ENCODE results near the gene C4BPB. TPM values are rescaled to one million over a fixed set of nuclear protein-coding genes. Genes with fewer than 3 reads are reported as not detected.

The C4BPB gene
- total RNA-seq, 1 donor from 2014 or later: not detected

- Histone ChIP-seq H3K9ac (ENCODE audit: low read depth in 1 of 3, low read length in 3 of 3) (no peak overlapping the region), H3K4me1 (ENCODE audit: control insufficient read depth in 3 of 3, insufficient read depth in 3 of 3, low read length in 3 of 3) (peaks cover 0 to 4% (median 3%) of the 10 kb centered on the region in 3 donors), H3K27ac (ENCODE audit: low read depth, low read length) (no peak overlapping the region), H3K9me3 (ENCODE audit: control insufficient read depth in 3 of 3, low read length in 3 of 3) (no peaks in the 10 kb centered on the region), H3K4me3 (ENCODE audit: low read length in 3 of 3) (no peak overlapping the region), H3K36me3 (ENCODE audit: control insufficient read depth in 3 of 3, insufficient read depth in 3 of 3, low read length in 3 of 3) (no peaks in the 10 kb centered on the region), H3K27me3 (ENCODE audit: control insufficient read depth in 3 of 3, insufficient read depth in 3 of 3, low read length in 3 of 3) (no peaks in the 10 kb centered on the region)
Measured at GRCh38 chr1:207091200-207091908, 2.7 kb downstream of the C4BPB start.

GRCh38 chr1:207093944-207094343 is 5.3 kb downstream of the C4BPB start:
- H3K4me3 ChIP-seq (ENCODE audit: low read length in 3 of 3): no peak overlapping the region
- no peaks in the 10 kb centered on the region for H3K27me3 ChIP-seq (ENCODE audit: control insufficient read depth in 3 of 3, insufficient read depth in 3 of 3, low read length in 3 of 3)
- no peaks in the 10 kb centered on the region for H3K9me3 ChIP-seq (ENCODE audit: control insufficient read depth in 3 of 3, low read length in 3 of 3)
- no peak overlapping the region for H3K9ac ChIP-seq (ENCODE audit: low read depth in 1 of 3, low read length in 3 of 3)
- H3K36me3 ChIP-seq (ENCODE audit: control insufficient read depth in 3 of 3, insufficient read depth in 3 of 3, low read length in 3 of 3): no peaks in the 10 kb centered on the region
- H3K4me1 ChIP-seq (ENCODE audit: control insufficient read depth in 3 of 3, insufficient read depth in 3 of 3, low read length in 3 of 3): peaks cover 0 to under 1% (median 0%) of the 10 kb centered on the region in 3 donors
- H3K27ac ChIP-seq (ENCODE audit: low read depth, low read length): no peak overlapping the region

GRCh38 chr1:207097871-207098324 is 9.2 kb downstream of the C4BPB start:
- Histone ChIP-seq H3K4me3 (ENCODE audit: low read length in 3 of 3) (no peak overlapping the region), H3K4me1 (ENCODE audit: control insufficient read depth in 3 of 3, insufficient read depth in 3 of 3, low read length in 3 of 3) (no peaks in the 10 kb centered on the region), H3K9me3 (ENCODE audit: control insufficient read depth in 3 of 3, low read length in 3 of 3) (no peaks in the 10 kb centered on the region), H3K27ac (ENCODE audit: low read depth, low read length) (no peak overlapping the region), H3K27me3 (ENCODE audit: control insufficient read depth in 3 of 3, insufficient read depth in 3 of 3, low read length in 3 of 3) (no peaks in the 10 kb centered on the region), H3K36me3 (ENCODE audit: control insufficient read depth in 3 of 3, insufficient read depth in 3 of 3, low read length in 3 of 3) (no peaks in the 10 kb centered on the region), H3K9ac (ENCODE audit: low read depth in 1 of 3, low read length in 3 of 3) (no peak overlapping the region)

- Histone ChIP-seq H3K9ac (ENCODE audit: low read depth in 1 of 3, low read length in 3 of 3) (no peak overlapping the region), H3K27me3 (ENCODE audit: control insufficient read depth in 3 of 3, insufficient read depth in 3 of 3, low read length in 3 of 3) (no peaks in the 10 kb centered on the region), H3K4me3 (ENCODE audit: low read length in 3 of 3) (no peak overlapping the region), H3K4me1 (ENCODE audit: control insufficient read depth in 3 of 3, insufficient read depth in 3 of 3, low read length in 3 of 3) (no peaks in the 10 kb centered on the region), H3K27ac (ENCODE audit: low read depth, low read length) (no peak overlapping the region), H3K9me3 (ENCODE audit: control insufficient read depth in 3 of 3, low read length in 3 of 3) (no peaks in the 10 kb centered on the region), H3K36me3 (ENCODE audit: control insufficient read depth in 3 of 3, insufficient read depth in 3 of 3, low read length in 3 of 3) (no peaks in the 10 kb centered on the region)
Measured at GRCh38 chr1:207101720-207102119, 13.1 kb downstream of the C4BPB start.

GRCh38 chr1:207102146-207102545 is 13.5 kb downstream of the C4BPB start:
- no peaks in the 10 kb centered on the region for H3K4me1 ChIP-seq (ENCODE audit: control insufficient read depth in 3 of 3, insufficient read depth in 3 of 3, low read length in 3 of 3)
- no peaks in the 10 kb centered on the region for H3K9me3 ChIP-seq (ENCODE audit: control insufficient read depth in 3 of 3, low read length in 3 of 3)
- H3K27me3 ChIP-seq (ENCODE audit: control insufficient read depth in 3 of 3, insufficient read depth in 3 of 3, low read length in 3 of 3): no peaks in the 10 kb centered on the region
- no peak overlapping the region for H3K27ac ChIP-seq (ENCODE audit: low read depth, low read length)
- H3K9ac ChIP-seq (ENCODE audit: low read depth in 1 of 3, low read length in 3 of 3): no peak overlapping the region
- H3K4me3 ChIP-seq (ENCODE audit: low read length in 3 of 3): no peak overlapping the region
- no peaks in the 10 kb centered on the region for H3K36me3 ChIP-seq (ENCODE audit: control insufficient read depth in 3 of 3, insufficient read depth in 3 of 3, low read length in 3 of 3)

- Histone ChIP-seq H3K36me3 (ENCODE audit: control insufficient read depth in 3 of 3, insufficient read depth in 3 of 3, low read length in 3 of 3) (no peaks in the 10 kb centered on the region), H3K27me3 (ENCODE audit: control insufficient read depth in 3 of 3, insufficient read depth in 3 of 3, low read length in 3 of 3) (no peaks in the 10 kb centered on the region), H3K4me3 (ENCODE audit: low read length in 3 of 3) (no peak overlapping the region), H3K27ac (ENCODE audit: low read depth, low read length) (no peak overlapping the region), H3K9me3 (ENCODE audit: control insufficient read depth in 3 of 3, low read length in 3 of 3) (no peaks in the 10 kb centered on the region), H3K9ac (ENCODE audit: low read depth in 1 of 3, low read length in 3 of 3) (no peak overlapping the region), H3K4me1 (ENCODE audit: control insufficient read depth in 3 of 3, insufficient read depth in 3 of 3, low read length in 3 of 3) (no peaks in the 10 kb centered on the region)
Measured at GRCh38 chr1:207102659-207103058, 14.0 kb downstream of the C4BPB start.

GRCh38 chr1:207103892-207104373 is 15.3 kb downstream of the C4BPB start, which contains the start of gene C4BPA:
Gene C4BPA, plus strand, starts transcription at chr1:207104233. Its CDS starts 8,793 bp downstream, at chr1:207113026.
- H3K9me3 ChIP-seq (ENCODE audit: control insufficient read depth in 3 of 3, low read length in 3 of 3): no peaks in the 10 kb centered on the region
- H3K9ac ChIP-seq (ENCODE audit: low read depth in 1 of 3, low read length in 3 of 3): no peak within 1 kb of the TSS

GRCh38 chr1:207109004-207109403 is 20.3 kb downstream of the C4BPB start:
- Histone ChIP-seq H3K9me3 (ENCODE audit: control insufficient read depth in 3 of 3, low read length in 3 of 3) (no peaks in the 10 kb centered on the region), H3K27ac (ENCODE audit: low read depth, low read length) (no peak overlapping the region), H3K4me3 (ENCODE audit: low read length in 3 of 3) (no peak overlapping the region), H3K27me3 (ENCODE audit: control insufficient read depth in 3 of 3, insufficient read depth in 3 of 3, low read length in 3 of 3) (peaks cover 0 to 5% (median 4%) of the 10 kb centered on the region in 3 donors), H3K4me1 (ENCODE audit: control insufficient read depth in 3 of 3, insufficient read depth in 3 of 3, low read length in 3 of 3) (no peaks in the 10 kb centered on the region), H3K36me3 (ENCODE audit: control insufficient read depth in 3 of 3, insufficient read depth in 3 of 3, low read length in 3 of 3) (no peaks in the 10 kb centered on the region), H3K9ac (ENCODE audit: low read depth in 1 of 3, low read length in 3 of 3) (no peak overlapping the region)

More at GRCh38 chr1:207103892-207104373, 15.3 kb downstream of the C4BPB start, which contains the start of gene C4BPA:
- Histone ChIP-seq H3K27me3 (ENCODE audit: control insufficient read depth in 3 of 3, insufficient read depth in 3 of 3, low read length in 3 of 3) (no peaks in the 10 kb centered on the region), H3K36me3 (ENCODE audit: control insufficient read depth in 3 of 3, insufficient read depth in 3 of 3, low read length in 3 of 3) (no peaks in the 10 kb centered on the region), H3K4me1 (ENCODE audit: control insufficient read depth in 3 of 3, insufficient read depth in 3 of 3, low read length in 3 of 3) (no peaks in the 10 kb centered on the region), H3K27ac (ENCODE audit: low read depth, low read length) (no peak within 1 kb of the TSS), H3K4me3 (ENCODE audit: low read length in 3 of 3) (no peak within 1 kb of the TSS)

- Histone ChIP-seq H3K4me3 (ENCODE audit: low read length in 3 of 3) (no peak overlapping the region), H3K9me3 (ENCODE audit: control insufficient read depth in 3 of 3, low read length in 3 of 3) (no peaks in the 10 kb centered on the region), H3K27me3 (ENCODE audit: control insufficient read depth in 3 of 3, insufficient read depth in 3 of 3, low read length in 3 of 3) (peaks cover 0 to 5% (median 4%) of the 10 kb centered on the region in 3 donors), H3K27ac (ENCODE audit: low read depth, low read length) (no peak overlapping the region), H3K9ac (ENCODE audit: low read depth in 1 of 3, low read length in 3 of 3) (no peak overlapping the region), H3K36me3 (ENCODE audit: control insufficient read depth in 3 of 3, insufficient read depth in 3 of 3, low read length in 3 of 3) (no peaks in the 10 kb centered on the region), H3K4me1 (ENCODE audit: control insufficient read depth in 3 of 3, insufficient read depth in 3 of 3, low read length in 3 of 3) (no peaks in the 10 kb centered on the region)
Measured at GRCh38 chr1:207112616-207113296, 24.1 kb downstream of the C4BPB start.

GRCh38 chr1:207115269-207115668 is 26.6 kb downstream of the C4BPB start:
- Histone ChIP-seq H3K9me3 (ENCODE audit: control insufficient read depth in 3 of 3, low read length in 3 of 3) (no peaks in the 10 kb centered on the region), H3K27ac (ENCODE audit: low read depth, low read length) (no peak overlapping the region), H3K4me3 (ENCODE audit: low read length in 3 of 3) (no peak overlapping the region), H3K4me1 (ENCODE audit: control insufficient read depth in 3 of 3, insufficient read depth in 3 of 3, low read length in 3 of 3) (no peaks in the 10 kb centered on the region), H3K27me3 (ENCODE audit: control insufficient read depth in 3 of 3, insufficient read depth in 3 of 3, low read length in 3 of 3) (peaks cover 0 to 3% (median 0%) of the 10 kb centered on the region in 3 donors), H3K9ac (ENCODE audit: low read depth in 1 of 3, low read length in 3 of 3) (no peak overlapping the region), H3K36me3 (ENCODE audit: control insufficient read depth in 3 of 3, insufficient read depth in 3 of 3, low read length in 3 of 3) (no peaks in the 10 kb centered on the region)

Data from skeletal muscle tissue (tissue), 4 donors.